DOHH2 (cell line): Measurements from ENCODE around the gene BACE2.

Experiments used
- H3F3A ChIP-seq: fragments of 200-600 bp; sonication (generic), shearing (Covaris generic); 2 replicates; pipeline ENCODE4 v1.6.0; 2016; ENCODE audit warnings: antibody characterized with exemption, mild to moderate bottlenecking; ENCODE audit not compliant: control insufficient read depth, insufficient read depth
- H3K27ac ChIP-seq: fragments of 200-600 bp; sonication (generic); 2 replicates; pipeline ENCODE4 v1.5.1; 2014; ENCODE audit warnings: low read depth, mild to moderate bottlenecking, low read length, moderate library complexity
- H3K27me3 ChIP-seq: fragments of 200-600 bp; sonication (generic); 2 replicates; pipeline ENCODE4 v1.6.1; 2014; ENCODE audit warnings: mild to moderate bottlenecking, low read length, mixed read lengths; ENCODE audit not compliant: control insufficient read depth
- H3K36me3 ChIP-seq: fragments of 200-600 bp; sonication (generic); 2 replicates; pipeline ENCODE4 v1.6.1; 2014; ENCODE audit warnings: mild to moderate bottlenecking, low read length, moderate library complexity, mixed read lengths; ENCODE audit not compliant: control insufficient read depth
- H3K4me1 ChIP-seq: fragments of 200-600 bp; sonication (generic); 2 replicates; pipeline ENCODE4 v1.6.1; 2014; ENCODE audit warnings: mild to moderate bottlenecking, low read length, mixed read lengths; ENCODE audit not compliant: control insufficient read depth
- H3K4me2 ChIP-seq: fragments of 200-600 bp; sonication (generic); 2 replicates; pipeline ENCODE4 v1.6.0; 2014; ENCODE audit warnings: mild to moderate bottlenecking, low read length, moderate library complexity
- H3K4me3 ChIP-seq: fragments of 200-600 bp; sonication (generic); 2 replicates; pipeline ENCODE4 v1.5.1; 2014; ENCODE audit warnings: mild to moderate bottlenecking, low read length, mixed read lengths
- H3K79me2 ChIP-seq: fragments of 200-600 bp; sonication (generic); 2 replicates; pipeline ENCODE4 v1.6.1; 2014; ENCODE audit warnings: mild to moderate bottlenecking, low read length, mixed read lengths; ENCODE audit not compliant: control insufficient read depth
- H3K9me2 ChIP-seq: fragments of 200-600 bp; sonication (generic); replicated peaks from 2 replicates; pipeline ENCODE4 v1.6.1; 2014; ENCODE audit warnings: mild to moderate bottlenecking, low read length, mixed read lengths; ENCODE audit not compliant: control insufficient read depth
- H3K9me3 ChIP-seq: fragments of 200-600 bp; sonication (generic); 2 replicates; pipeline ENCODE4 v1.6.1; 2014; ENCODE audit warnings: antibody characterized with exemption, low read length, mixed read lengths; ENCODE audit not compliant: control insufficient read depth, insufficient read depth
- H4K20me1 ChIP-seq: fragments of 200-600 bp; sonication (generic); 2 replicates; pipeline ENCODE4 v1.6.0; 2014; ENCODE audit warnings: low read depth, mild to moderate bottlenecking, antibody characterized with exemption, low read length, moderate library complexity; ENCODE audit not compliant: control insufficient read depth, insufficient read depth
- CTCF ChIP-seq: fragments of 200-600 bp; sonication (generic); IDR thresholded peaks from one replicate; pipeline ENCODE4 v1.5.1; 2014; ENCODE audit warnings: antibody characterized with exemption, mild to moderate bottlenecking, low read depth, low read length; ENCODE audit not compliant: poor library complexity, severe bottlenecking
- EZH2phosphoT487 ChIP-seq: fragments of 200-600 bp; sonication (generic); IDR thresholded peaks from 2 replicates; pipeline ENCODE4 v1.6.1; 2017; ENCODE audit warnings: borderline replicate concordance, mild to moderate bottlenecking, antibody characterized with exemption, low read length, moderate library complexity, mixed read lengths

The BACE2 gene

DNA sequence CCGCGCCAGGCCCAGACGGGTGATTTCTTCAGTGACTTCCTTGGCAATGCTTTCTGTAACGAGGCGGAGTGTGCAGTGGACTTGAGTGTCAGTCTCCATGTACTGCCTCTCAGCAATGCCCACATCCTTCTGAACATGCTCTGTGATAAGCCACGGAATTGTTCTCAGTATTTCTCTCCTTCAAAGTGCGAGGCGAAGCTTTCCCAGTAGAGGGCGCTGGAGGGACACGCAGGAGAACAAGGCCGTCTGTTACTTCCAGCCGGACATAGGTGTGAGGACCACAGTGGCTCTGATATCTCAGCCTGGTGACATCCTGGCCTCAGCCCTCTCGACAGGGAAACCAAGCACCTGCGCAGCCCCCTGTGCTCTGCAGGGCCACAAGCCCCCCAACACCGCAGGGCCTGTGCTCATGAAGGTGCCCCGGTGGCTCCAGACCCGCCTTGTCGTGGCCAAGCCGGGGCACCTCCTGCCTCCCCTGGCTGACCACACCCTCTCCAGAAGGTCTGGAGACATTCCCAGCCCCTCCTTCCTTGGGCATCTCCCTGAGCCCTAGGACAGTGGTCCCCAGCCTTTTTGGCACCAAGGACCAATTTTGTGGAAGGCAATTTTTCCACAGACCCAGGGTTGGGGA is 46.1 kb upstream of the BACE2 start:
- no peak overlapping the region for H3K4me2 ChIP-seq
- H4K20me1 ChIP-seq, result no peaks in the 10 kb centered on the region
- H3K27ac ChIP-seq, result no peak overlapping the region
- H3K9me3 ChIP-seq, result no peaks in the 10 kb centered on the region
- H3K9me2 ChIP-seq, result no peaks in the 10 kb centered on the region
- no peaks in the 10 kb centered on the region for H3K36me3 ChIP-seq
- TF ChIP-seq EZH2phosphoT487 (no peak), CTCF (peak; percentile 96)
- H3F3A ChIP-seq, result no peaks in the 10 kb centered on the region
- H3K4me3 ChIP-seq, result no peak overlapping the region
- H3K27me3 ChIP-seq, result no peaks in the 10 kb centered on the region
- H3K4me1 ChIP-seq, result no peaks in the 10 kb centered on the region
- H3K79me2 ChIP-seq, result no peaks in the 10 kb centered on the region

DNA sequence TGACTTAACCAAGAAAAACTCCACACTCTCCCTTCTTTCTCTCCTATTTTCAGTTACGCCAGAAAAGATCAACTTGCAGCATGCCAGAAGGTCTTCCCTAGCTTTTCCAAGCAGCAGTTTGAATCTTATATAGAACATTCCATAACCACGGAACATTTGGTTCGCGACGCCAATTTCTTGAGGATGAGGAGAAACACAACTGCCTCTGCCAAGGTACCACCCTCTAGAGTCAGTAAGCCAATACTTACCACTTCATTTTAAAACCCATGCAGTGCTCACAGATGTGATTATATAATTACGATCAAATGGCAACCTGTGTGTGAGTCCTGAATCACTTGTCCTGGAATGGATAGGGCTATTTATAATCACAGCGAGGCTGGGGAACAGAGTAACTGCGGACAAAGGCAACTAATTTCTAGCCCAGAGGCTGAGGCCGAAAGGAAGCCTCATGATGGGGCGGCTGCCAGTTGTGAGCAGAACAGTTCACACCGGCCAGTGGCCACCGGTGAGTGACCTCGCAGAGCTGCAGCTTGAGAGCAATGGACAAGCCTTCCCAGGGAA is 43.2 kb upstream of the BACE2 start:
- no peaks in the 10 kb centered on the region for H3K4me1 ChIP-seq
- no peaks in the 10 kb centered on the region for H3K27me3 ChIP-seq
- H3K4me3 ChIP-seq, result no peak overlapping the region
- H3K9me2 ChIP-seq, result no peaks in the 10 kb centered on the region
- H3K4me2 ChIP-seq, result no peak overlapping the region
- H3K27ac ChIP-seq, result no peak overlapping the region
- H3K79me2 ChIP-seq, result no peaks in the 10 kb centered on the region
- no peaks in the 10 kb centered on the region for H4K20me1 ChIP-seq
- TF ChIP-seq CTCF (no peak), EZH2phosphoT487 (no peak)
- H3K36me3 ChIP-seq, result no peaks in the 10 kb centered on the region
- H3F3A ChIP-seq, result no peaks in the 10 kb centered on the region
- no peaks in the 10 kb centered on the region for H3K9me3 ChIP-seq

- no peaks in the 10 kb centered on the region for H3K4me1 ChIP-seq
- no peak overlapping the region for H3K4me2 ChIP-seq
- H4K20me1 ChIP-seq, result no peaks in the 10 kb centered on the region
- H3K27me3 ChIP-seq, result no peaks in the 10 kb centered on the region
- H3K9me3 ChIP-seq, result no peaks in the 10 kb centered on the region
- no peak overlapping the region for H3K27ac ChIP-seq
- H3K9me2 ChIP-seq, result no peaks in the 10 kb centered on the region
- TF ChIP-seq EZH2phosphoT487 (no peak), CTCF (no peak)
- H3K4me3 ChIP-seq, result no peak overlapping the region
- H3F3A ChIP-seq, result no peaks in the 10 kb centered on the region
- no peaks in the 10 kb centered on the region for H3K36me3 ChIP-seq
- H3K79me2 ChIP-seq, result no peaks in the 10 kb centered on the region
Measured at GRCh38 chr21:41128981-41129380, 39.0 kb upstream of the BACE2 start.
